GM21423 (cell line): ENCODE results near the gene UBALD2.
"Not testable (repeated sequence)": the region's sequence is repeated elsewhere in the genome, so short reads cannot be mapped to it uniquely, and the experiment has no call there.

ENCODE experiments used
- ATAC-seq: cut with Tn5 transposase; IDR thresholded peaks from one replicate; pipeline ENCODE4 v1.9.1; 2021; ENCODE audit warnings: mild to moderate bottlenecking, moderate library complexity; ENCODE audit not compliant: unreplicated experiment

UBALD2 gene

GRCh38 chr17:76263896-76264295 lies 1.3 kb upstream of the UBALD2 start:
- ATAC-seq, result no peak

DNA sequence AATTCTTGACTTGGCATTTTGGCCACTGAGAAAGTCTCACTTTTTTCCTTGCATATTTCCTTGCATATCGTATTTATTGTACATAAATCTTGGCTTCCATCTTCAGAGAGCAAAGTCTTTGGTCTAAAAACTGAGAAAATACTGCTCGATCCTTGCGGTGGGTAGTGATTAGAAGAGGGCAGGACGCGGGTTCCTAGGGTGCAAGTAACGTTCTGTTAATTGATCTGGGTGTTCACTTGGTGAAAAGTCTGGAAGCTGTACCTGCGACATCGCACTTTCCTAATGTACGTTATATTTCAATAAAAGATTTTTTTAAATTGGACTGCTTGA lies 758 bp upstream of the UBALD2 start:
- no peak for ATAC-seq

DNA sequence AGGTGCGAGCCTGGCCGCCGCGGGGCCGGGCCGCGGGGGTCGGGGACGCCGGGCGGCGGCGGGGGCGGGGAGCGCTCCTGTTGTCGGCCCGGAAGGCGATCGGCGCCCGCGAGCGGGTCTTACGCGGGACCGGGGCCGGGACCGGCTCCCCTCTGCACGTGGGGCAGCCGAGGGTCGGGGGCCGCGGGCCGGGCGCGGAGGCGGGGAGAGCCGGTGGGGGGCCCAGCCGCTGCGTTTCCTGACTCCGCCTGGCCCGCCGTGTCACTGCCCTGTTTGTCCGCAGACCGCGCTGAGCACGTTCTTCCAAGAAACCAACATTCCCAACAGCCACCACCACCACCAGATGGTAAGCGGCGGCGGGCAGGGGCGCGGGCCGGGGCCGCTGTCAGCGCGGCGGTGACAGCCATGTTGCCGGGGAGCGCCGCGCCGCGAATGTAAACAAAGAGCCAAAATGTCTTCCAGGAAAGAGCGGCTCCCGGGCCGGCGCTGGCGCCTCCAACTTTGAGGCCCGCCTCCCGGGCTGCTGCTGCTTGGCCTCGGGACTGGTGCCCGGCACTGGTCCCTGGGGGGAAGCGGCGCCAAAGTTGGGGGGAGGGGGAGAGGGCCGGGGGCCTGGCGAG lies 586 bp downstream of the UBALD2 start:
- ATAC-seq, result no peak

- ATAC-seq, result no peak
These were observed 1.2 kb downstream of the UBALD2 start for GRCh38 chr17:76266244-76266938.

- ATAC-seq, result no peak
These were observed 2.0 kb downstream of the UBALD2 start for GRCh38 chr17:76267051-76267576.

GRCh38 chr17:76267581-76268001 lies 2.4 kb downstream of the UBALD2 start:
- ATAC-seq, result not testable (repeated sequence)

- no peak for ATAC-seq
These were observed 3.0 kb downstream of the UBALD2 start for GRCh38 chr17:76268015-76268749.

GRCh38 chr17:76268991-76269981 lies 4.1 kb downstream of the UBALD2 start:
- ATAC-seq, result no peak

GRCh38 chr17:76270127-76270592 lies 5.0 kb downstream of the UBALD2 start:
- no peak for ATAC-seq

DNA sequence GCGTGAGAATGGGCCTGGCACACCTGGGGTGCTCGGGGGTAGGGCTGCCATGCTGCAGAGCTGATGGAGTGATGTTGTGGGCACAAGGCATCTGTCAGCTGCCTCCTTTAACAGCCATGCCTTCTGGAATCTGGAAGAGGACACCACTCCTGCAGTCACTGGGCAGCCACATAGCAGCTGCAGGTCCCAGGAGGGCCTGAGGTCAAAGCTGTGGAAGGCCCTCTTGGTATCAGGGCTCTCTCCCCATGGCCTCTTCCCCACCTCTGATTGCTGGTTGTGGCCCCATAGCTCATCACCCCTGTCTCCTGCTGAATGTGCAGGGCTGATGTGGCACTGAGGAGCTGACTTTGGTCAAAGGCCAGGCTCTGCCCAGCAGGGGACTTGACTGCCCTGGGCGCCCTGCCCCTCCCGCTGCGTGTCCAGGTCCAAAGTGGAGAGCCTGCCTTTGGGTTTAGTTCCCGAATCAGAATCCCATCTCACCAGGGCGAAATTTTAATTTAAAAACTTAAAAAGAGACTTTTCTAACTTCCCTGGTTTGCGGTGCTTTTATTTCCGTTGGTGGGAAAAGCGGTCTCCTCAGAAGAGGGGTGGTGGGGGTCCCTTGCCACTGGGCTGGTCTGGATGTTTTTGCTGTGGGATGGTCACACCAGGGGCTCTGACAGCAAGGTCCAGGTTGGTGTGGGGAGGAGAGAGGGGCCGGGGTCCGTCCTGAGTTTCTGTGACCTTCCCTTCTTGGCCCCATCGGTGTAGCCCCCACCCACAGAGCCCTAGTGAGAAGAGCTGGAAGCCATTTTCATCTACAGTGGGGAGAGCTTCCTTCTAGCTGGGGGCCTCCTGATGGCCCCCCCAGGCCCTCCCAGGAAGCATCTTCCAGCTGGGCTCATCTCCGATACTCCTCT lies 5.9 kb downstream of the UBALD2 start:
- ATAC-seq, result peak; percentile 0

DNA sequence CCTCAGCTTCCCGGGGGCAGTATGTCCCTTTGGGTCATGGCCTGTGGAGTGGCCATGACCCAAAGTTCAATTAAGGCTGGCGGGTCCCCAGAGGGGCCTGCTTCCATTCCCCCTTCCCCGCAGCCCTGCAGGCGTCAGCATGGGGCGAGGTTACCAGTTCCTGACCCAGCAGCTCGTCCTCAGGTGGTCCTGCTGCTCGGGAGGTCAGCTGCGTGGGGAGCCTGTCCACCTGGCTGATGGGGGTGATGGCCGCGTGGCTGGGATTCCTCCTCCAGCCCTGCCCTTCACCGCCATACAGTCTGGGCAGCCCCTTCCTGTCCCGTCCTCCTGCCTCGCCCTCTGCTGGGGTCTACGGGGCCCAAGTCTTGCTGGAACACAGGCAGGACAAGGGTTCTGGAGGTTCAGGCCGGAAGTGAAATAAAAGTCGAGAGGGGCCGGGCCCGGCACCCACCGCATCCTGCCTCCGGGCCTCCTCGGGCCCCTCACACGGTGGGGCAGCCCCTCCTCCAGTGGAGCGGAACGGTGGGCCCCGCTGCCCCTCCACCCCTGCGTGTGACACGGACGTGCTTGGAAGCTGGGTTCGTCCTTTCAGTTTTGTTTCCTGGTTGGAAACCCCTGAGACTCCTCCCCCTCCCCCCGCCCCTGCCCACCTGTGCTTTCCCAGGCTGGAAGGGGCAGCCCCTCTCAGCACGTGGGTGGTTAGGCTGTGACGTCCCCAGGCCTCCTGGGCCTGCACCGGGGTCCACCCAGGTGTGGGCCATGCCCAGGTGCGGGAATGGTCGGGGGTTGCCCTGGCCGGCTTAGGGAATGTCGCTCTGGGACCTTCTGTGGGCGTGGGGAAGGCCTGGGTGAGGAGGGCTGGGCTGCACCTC lies 6.8 kb downstream of the UBALD2 start:
- peak; percentile 44 for ATAC-seq

- ATAC-seq, result peak; percentile 5
These were observed 7.6 kb downstream of the UBALD2 start for GRCh38 chr17:76272541-76273444.

DNA sequence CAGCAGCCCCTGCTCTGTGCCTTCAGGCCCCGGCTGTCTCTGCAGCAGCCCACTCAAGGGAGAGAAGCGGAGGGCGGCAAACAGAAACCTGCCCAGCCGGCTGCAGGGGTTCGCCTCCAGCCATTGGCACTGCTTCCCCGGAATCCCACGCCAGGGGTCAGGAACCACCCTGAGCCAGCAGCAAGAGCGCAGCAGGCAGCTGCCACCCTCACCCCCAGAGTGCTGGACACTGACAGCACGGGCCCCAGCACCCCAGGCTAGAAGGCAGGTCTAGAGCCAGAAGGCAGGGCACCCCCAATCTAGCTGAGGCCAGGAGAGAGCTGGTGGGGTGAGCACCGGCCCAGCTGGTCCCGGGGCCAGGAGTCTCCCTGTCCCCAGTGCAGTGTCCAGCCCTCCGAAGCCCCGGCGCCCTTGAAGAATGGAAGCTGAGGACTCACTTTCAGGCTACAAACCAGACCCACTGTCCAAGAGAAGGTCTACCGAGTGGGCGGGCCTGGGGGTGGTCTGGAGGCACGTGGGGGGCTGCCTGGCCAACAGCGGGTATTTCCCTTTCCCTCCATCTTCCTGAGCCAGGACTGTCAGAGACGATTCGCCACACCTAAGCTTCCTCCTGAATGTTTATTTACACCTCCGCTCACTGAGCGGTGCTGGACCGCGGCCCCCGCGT lies 8.4 kb downstream of the UBALD2 start:
- ATAC-seq, result no peak

DNA sequence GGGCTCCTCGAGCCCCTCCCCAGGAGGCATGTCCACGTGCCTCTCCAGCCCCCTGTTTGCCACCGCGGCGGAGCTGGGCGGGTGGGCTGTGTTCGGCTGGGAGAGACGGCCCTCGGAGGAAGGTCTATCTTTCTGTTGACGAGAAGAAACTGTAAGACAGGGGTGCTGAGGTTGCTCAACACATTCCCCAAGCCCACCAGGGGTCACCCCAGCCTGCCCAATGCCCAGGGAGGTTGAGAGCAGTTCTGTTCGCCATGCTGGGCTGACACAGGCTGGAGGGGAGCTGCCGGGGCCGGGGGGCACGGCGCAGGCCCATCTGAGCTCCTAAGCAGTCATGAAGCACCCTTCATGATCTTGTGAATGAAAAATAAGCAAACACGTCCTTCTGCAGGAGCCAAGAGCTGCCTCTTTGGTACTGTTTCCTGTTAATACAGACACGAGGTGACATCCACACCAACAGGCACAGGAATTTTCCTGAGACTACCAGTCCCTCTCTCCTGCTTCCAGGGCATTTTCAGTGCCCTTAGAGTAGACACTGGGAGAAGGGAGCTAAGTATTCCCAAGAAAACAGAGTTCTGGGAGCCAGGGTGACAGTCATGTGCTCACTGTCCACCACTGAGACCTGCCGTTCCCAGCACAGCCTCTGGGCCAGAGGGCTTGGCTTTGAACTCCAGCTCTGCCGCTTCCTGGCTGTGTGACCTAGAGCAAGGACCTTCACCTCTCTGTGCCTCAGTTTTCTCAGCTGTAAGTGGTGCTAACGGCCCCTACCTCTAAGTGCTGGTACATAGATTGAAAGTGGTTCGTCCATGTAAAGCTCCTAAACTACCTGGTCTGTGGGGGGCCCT lies 9.2 kb downstream of the UBALD2 start:
- ATAC-seq, result no peak

- no peak for ATAC-seq
These were observed 10.4 kb downstream of the UBALD2 start for GRCh38 chr17:76275382-76276068.

DNA sequence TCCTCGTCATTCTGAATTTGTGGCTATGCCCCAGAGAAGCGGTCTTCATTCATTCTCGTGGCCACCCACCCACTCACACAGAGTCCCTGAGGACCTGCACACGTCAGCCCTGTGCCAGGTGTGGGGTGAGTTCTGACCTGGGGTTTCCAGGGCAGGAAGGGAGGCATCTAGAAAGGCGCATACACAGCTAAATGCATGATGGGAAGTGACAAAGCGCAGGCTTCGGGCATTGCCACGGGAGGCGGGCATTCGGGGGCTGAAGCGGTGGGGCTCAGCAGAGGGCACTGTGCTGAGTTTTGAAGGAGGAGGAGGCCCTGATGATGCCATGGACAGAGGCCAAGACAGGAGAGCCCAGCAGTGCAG lies 10.9 kb downstream of the UBALD2 start:
- no peak for ATAC-seq
